DMS79 (cell line): ENCODE data around the gene ERBB4.

Experiments
- DNase-seq: peaks from one replicate; lab custom pipeline; 2025; lab: John Stamatoyannopoulos, UW

The ERBB4 gene

DNA sequence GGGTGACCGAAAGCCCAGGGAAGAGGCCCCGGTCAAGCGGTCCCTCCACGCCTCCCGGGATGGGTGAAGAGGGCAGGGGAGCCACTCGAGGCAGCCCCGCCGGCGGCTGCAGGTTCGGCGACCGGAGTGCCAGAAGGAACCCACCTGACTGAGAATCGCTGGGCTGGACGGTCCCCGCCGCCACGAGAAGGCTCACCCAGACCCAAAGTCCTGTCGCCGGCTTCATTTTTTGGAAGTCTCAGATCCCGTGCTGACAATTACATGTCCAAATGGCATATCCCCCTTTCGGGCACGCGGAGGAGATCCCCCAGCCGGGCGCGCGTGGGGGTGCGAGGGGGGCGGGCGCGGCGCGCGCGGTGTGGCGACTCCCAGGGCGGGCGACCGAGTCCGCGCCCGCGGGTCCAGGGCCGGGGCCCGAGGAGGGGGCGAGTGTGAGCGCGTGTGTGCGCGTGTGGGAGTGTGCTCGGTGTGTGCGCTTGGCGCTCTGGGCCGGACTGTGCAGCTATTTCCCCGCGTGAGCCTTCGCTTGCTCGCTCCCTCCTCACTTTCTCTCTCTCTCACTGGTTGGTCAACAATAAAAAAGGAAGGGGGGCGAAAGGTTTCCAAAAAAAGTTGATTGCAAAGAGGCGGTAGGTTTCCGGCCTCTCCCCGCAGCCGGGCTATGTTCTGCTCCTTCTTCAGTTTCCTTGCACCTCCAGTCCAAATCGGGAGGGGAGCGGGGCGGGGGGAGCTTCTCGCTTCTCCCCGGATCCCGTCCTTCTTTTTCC, at the start of gene ERBB4:
ERBB4 (minus strand) TSS at position 498 of the 767 bp plus-strand sequence; CDS start at position 226, 272 bp downstream.
- no peak for DNase-seq

DNA sequence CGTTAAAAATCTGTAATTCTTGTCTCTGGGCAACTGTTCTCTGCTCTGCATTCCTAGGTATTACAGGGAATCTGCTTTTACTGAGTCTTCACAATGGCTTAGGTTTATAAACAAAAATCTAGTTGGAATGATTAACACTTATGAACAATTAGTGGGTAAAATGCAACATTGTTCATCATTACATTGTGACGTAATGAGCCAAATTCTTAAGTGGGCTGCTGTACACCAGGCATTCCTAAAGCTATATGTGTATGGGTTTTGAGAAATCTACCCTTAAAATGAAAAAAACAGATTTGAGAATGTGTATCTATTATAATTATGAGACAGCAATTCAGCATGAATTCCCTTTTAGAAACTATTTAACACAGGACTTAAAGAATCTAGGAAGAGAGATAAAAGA, 41.5 kb upstream of the ERBB4 start:
- DNase-seq, result no peak

DNA sequence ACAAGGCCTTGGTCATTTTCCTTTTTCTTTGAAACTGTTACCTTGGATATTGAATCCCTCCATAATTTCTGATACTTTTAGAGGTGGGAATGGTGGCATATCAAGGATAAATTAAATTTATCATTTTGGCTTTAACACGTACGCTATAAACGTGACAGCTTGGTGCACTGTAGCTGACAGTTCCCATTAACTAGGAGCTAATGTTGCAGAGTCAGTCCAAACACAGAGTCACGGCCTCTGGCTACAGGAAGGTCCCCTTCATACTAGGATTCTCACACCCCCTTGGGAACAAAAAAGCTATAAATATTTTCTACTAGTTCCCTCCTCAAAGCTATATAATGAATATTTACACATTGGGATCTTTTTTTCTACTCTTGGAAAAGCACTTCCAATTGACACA, 17.7 kb upstream of the ERBB4 start:
- no peak for DNase-seq

GRCh38 chr2:212554233-212554632, 15.6 kb upstream of the ERBB4 start:
- no peak for DNase-seq

DNA sequence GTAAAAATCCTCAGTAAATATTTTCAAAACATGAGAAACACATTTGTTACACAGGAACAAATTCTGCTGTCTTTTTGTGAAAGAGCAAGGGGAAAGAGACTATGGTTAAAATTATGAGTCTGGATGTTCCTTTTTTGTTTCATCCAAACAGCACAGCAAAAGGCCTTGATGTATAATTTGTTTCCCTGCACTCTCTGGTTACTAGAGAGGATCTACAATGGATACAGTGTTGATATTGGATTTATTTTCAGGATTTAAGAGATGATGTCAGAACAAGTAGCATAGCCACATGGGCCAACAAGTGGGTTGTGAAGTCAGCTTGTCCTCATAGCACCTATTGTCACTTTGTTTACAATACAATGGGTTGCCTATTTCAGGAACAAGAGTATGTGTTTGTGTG, 11.3 kb upstream of the ERBB4 start:
- DNase-seq, result no peak

- DNase-seq, result no peak
Observed at GRCh38 chr2:212549463-212549862, 10.9 kb upstream of the ERBB4 start.

GRCh38 chr2:212548455-212548819, 9.8 kb upstream of the ERBB4 start:
- no peak for DNase-seq

DNA sequence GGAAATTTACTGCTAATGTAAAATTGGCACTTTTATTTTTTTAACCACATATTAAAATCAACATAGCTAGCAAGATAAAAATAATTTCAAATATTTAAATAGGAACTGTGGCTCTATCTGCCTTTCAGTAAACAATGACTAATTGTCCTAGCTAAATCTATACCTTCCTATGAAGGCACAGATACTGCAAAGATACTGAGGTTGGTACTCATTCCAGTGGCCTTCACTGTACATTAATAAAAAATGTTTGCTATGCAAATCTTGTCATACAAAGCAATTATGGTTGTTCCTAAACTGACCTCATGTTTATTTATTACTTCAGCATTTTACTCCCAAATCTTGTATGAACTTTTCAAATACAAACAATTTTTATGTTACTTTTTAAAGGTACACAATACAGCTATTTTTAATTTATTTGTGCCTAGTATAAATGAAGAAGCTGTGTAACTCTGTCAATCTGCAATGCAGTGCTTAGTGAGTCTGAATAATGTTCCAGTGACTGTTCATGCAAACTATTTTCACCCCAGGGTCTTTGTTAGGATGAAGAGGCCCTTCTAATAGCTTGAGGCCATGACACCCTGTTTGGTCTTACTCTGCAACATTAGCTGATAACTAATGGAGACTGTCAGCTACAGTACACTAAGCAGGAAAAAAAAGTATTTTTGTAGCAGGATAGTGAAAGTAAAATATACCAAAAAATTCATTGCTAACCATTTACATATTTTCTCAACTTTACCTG, 9.3 kb upstream of the ERBB4 start:
- DNase-seq, result no peak

GRCh38 chr2:212546669-212547068, 8.1 kb upstream of the ERBB4 start:
- no peak for DNase-seq

DNA sequence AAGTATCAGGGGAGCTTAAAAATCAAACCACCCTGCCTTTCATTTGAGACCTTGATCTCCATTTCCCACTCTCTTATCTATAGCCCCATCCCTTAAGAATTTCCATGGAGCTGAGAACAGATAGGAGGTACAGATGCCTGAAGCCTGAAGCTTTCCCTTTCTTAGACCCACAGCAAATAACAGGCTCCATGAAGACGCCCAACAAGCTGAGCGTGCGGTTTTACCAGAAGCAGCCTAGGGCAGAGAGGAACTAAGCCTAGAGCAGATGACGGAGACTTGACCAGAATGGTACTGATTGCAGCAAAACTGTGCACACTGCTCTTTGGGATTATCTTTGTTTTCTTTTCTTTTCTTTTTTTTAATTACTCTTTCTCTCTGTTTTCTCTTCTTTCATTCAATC, 1.7 kb upstream of the ERBB4 start:
- DNase-seq, result no peak

GRCh38 chr2:212539072-212539880, 674 bp upstream of the ERBB4 start:
- no peak for DNase-seq

GRCh38 chr2:212537726-212538304, 787 bp downstream of the ERBB4 start:
- no peak for DNase-seq

GRCh38 chr2:212536817-212537725, 1.5 kb downstream of the ERBB4 start:
- no peak for DNase-seq

DNA sequence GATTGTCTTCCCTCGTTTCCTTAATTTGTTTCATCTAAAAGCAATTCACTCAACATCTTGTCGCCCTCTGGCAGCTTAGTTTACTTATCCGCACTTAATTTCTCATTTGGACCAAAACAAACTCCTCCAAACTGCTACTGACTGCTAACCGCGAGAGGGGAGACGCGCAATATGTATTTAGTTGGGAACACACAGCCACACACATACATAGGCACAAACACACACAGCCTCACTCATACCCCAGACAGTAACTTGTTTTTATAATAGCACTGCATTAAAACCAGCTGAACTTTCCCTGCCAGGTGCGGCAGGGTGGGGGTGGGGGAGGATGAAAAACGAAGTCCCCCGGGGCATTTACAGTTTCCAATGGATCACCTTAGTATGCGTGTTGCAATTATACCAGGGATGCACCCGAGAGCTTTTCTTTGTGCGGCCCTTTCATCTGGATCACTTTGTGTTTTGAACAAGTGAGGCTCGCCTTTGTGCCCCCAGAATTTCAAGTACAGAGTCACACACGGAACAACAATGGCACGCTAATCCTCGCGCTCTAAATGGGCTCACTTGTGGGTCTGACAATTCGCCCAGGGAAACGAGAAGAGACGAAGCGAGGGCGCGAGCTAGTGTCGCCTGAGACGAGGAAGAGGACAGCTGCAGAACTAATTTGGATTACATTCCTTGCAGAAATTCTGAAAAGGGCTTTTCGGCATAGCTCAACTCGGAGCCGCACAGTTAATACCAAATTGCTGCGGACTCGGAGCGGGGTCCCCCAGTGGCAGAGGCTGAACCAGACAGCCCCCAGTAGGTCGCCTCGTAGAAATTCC, 2.4 kb downstream of the ERBB4 start:
- DNase-seq, result peak; percentile 16

GRCh38 chr2:212534336-212534735, 4.3 kb downstream of the ERBB4 start:
- no peak for DNase-seq

- DNase-seq, result no peak
Observed at GRCh38 chr2:212532585-212532984, 6.0 kb downstream of the ERBB4 start.

DNA sequence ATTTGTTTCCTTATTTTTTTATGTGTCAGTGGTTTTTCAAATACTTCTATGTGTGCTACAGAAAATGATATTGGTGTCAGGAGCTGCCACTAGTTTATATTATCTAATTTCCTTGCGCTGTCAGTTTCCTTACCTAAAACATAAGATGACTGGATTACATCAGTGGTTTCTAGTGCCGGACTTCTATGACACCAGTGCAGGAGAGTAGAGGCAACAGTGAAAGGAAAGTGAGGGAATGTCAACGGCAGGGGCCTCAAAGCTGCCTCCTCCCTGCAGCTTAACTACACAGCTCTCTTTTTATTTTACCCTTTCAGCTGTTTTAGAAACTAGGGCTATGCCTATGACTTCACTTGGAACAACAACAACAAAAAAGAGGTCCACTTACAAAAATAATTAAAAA, 6.5 kb downstream of the ERBB4 start:
- no peak for DNase-seq

GRCh38 chr2:212531499-212531898, 7.1 kb downstream of the ERBB4 start:
- no peak for DNase-seq

DNA sequence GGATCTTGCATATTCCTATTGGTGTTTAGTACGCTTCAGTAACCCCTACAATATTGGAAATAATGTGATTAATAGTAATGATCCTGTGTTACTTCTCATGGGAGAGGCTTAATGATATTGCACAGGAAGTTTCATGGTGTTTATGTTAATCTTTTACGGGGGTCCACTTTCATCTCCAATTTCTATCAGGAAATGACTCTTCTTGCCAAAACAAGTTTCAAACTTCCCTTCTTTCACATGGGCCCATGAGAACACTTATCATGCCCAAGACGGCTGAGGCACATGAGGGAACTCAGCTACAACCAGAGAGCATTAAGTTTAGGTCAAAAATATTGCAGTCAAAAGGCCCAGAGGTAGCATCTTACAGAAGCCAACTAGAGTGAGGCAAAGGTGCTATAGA, 7.6 kb downstream of the ERBB4 start:
- DNase-seq, result no peak

- no peak for DNase-seq
Observed at GRCh38 chr2:212530373-212530772, 8.2 kb downstream of the ERBB4 start.
